GM12873 (cell line): Measurements from ENCODE around the gene LONP1.

Source experiments
- TF ChIP-seq, protein P1 (sequence below): IDR thresholded peaks from 2 replicates; pipeline ENCODE4 v1.5.1; 2012; ENCODE audit warnings: low read depth, mild to moderate bottlenecking, moderate library complexity, low read length, control low read depth; ENCODE audit not compliant: insufficient read depth; ENCODE audit errors: missing control alignments

LONP1 gene

DNA sequence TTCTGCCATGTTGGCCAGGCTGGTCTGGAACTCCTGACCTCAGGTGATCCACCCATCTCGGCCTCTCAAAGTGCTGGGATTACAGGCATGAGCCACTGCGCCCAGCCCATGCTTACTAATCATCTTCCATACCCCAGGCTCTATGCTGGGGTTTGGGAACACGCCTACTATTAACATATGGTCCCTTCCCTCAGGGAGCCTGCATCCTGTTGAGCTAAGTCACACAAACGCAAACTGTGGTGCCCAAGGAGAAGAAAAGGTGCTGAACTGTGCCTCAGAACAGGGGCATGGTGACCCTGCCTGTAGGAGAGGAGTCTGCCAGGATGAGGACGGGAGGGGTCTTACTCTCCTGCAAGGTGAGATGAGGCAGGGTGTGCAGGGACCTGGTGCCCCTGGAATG is 45.2 kb downstream of the LONP1 start:
- TF ChIP-seq, protein P1, sequence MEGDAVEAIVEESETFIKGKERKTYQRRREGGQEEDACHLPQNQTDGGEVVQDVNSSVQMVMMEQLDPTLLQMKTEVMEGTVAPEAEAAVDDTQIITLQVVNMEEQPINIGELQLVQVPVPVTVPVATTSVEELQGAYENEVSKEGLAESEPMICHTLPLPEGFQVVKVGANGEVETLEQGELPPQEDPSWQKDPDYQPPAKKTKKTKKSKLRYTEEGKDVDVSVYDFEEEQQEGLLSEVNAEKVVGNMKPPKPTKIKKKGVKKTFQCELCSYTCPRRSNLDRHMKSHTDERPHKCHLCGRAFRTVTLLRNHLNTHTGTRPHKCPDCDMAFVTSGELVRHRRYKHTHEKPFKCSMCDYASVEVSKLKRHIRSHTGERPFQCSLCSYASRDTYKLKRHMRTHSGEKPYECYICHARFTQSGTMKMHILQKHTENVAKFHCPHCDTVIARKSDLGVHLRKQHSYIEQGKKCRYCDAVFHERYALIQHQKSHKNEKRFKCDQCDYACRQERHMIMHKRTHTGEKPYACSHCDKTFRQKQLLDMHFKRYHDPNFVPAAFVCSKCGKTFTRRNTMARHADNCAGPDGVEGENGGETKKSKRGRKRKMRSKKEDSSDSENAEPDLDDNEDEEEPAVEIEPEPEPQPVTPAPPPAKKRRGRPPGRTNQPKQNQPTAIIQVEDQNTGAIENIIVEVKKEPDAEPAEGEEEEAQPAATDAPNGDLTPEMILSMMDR = no peak

DNA sequence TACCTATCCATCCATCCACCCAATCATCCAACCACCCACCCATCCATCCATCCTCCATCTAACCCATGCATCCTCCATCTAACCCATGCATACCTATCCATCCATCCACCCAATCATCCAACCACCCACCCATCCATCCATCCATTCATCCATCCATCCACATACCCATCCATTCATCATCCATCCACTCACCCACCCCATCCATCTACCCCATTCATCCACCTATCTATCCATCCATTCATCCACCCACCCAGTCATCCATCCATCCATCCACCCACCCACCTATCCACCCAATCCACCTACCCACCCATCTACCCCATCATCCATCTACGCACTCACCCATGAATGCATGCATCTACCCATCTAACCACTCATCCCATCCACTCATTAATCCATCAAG is 46.2 kb downstream of the LONP1 start:
- TF ChIP-seq, protein P1 = no peak

DNA sequence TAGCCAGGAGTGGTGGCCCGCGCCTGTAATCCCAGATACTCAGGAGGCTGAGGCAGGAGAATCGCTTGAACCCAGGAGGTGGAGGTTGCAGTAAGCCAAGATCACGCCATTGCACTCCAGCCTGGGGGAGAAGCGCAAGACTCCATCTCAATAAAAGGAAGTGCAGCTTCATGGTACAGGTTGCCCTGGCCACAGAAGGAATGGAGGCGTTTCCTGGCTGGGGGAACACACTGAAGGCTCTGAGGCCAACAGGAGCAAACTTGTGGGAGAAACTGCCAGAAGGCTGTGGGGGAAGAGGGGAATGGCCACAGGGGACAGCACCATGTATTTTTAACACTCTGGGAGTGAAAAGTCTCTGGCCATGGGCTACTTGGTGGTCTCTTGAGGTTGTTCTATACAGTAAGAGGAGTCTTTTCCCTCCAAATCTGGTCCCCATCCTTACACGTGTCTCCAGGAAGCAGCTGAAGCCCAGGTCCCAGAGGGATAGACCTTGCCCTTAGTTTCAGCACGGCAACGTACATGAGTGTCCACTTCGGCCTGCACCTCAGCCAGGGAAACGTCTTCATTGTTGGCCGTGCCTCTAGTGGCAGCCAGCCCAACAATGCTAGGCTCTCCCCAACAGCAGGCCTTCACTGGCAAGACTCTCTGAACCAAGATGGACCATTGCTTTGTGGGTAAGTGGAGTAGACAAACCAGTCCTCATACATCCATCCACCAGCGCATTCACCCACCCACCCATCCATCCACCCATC is 47.1 kb downstream of the LONP1 start:
- TF ChIP-seq, protein P1 = no peak

DNA sequence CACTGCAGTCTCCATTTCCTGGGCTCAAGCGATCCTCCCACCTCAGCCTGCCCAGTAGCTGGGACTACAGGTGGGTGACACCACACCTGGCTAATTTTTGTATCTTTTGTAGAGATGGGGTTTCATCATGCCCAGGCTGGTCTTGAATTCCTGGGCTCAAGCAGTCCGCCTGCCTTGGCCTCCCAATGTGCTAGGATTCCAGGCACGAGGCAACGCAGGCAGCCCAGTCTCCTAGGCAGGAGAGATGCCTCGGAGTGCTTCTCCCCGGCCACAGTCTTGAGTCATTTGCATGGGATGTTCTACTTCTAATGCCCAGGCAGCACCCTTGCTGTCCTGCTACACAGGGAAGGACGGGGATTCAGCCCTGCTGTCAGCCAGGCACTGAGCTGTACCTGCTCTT is 48.3 kb downstream of the LONP1 start:
- TF ChIP-seq, protein P1 = no peak

GRCh38 chr19:5669212-5669611 is 50.7 kb downstream of the LONP1 start:
- TF ChIP-seq, protein P1 = no peak

- TF ChIP-seq, protein P1 = no peak
Measured at GRCh38 chr19:5667751-5668271, 52.1 kb downstream of the LONP1 start.

GRCh38 chr19:5666921-5667610 is 52.9 kb downstream of the LONP1 start:
- TF ChIP-seq, protein P1 = no peak
